LNCAP (cell line): ENCODE measurements around the gene BUB1B.

ENCODE experiments used
- TF ChIP-seq, protein P1 (sequence below): fragments of 450-650 bp; IDR thresholded peaks from 2 replicates; pipeline ENCODE4 v1.5.1; 2017; ENCODE audit warnings: mild to moderate bottlenecking

Gene BUB1B

DNA sequence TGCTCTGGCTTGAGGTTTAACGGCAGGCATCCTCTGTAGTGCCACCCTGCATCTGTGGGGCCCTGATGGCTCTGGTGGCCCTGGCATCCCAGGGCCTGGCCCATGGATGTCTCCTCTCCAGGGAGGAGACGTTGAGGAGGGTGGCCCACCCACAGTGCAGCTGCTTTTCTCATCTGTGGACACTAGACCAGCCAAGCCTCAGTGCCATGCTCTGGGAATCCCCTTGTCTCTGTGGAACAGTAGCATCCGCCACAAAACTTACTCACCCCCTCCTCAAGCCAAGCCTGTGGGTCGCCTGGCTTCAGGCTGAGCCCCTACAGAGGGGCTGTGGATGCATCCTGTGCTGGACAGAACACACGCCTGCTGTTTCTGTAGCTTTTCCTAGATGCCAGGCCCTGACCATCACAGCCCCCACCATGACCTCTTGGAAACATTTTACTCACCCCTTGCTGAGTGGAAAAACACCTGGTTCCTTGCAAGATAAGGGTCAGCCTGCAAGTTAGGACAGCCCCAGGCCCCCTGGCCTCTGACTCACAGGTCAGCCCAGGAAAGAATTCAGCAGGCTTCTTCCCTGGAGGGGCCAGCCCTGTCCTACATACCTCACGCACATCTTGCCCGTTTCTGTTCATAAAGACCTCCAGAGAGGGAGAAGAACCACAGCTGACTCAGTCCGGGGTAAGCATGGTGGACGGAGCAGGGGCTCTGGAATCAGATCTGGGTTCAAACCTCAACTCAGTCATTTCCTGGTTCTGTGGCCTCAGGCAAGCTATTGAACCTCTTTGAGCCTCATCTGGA is 97.0 kb downstream of the BUB1B start:
- TF ChIP-seq, protein P1, sequence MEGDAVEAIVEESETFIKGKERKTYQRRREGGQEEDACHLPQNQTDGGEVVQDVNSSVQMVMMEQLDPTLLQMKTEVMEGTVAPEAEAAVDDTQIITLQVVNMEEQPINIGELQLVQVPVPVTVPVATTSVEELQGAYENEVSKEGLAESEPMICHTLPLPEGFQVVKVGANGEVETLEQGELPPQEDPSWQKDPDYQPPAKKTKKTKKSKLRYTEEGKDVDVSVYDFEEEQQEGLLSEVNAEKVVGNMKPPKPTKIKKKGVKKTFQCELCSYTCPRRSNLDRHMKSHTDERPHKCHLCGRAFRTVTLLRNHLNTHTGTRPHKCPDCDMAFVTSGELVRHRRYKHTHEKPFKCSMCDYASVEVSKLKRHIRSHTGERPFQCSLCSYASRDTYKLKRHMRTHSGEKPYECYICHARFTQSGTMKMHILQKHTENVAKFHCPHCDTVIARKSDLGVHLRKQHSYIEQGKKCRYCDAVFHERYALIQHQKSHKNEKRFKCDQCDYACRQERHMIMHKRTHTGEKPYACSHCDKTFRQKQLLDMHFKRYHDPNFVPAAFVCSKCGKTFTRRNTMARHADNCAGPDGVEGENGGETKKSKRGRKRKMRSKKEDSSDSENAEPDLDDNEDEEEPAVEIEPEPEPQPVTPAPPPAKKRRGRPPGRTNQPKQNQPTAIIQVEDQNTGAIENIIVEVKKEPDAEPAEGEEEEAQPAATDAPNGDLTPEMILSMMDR: no peak

DNA sequence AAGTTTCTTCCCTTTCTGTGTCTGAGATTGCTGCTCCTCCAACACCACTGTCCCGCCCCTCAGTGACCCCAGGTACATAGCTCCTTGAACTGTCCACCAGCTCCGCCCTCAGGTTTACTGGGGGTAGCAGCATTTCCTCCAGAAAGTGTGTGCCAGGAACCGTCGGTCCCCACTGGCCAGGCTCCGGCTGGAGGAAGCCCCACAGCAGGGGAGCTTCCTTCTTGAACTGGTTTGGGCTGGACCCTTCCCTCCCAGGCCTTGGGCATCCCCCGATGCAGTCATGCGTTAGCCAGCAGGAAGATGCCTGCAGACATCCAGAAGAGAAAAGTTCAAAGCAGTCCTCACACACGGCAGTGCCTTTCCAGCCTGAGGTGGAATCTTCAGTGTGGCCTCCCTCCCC is 97.7 kb downstream of the BUB1B start:
- TF ChIP-seq, protein P1: no peak

DNA sequence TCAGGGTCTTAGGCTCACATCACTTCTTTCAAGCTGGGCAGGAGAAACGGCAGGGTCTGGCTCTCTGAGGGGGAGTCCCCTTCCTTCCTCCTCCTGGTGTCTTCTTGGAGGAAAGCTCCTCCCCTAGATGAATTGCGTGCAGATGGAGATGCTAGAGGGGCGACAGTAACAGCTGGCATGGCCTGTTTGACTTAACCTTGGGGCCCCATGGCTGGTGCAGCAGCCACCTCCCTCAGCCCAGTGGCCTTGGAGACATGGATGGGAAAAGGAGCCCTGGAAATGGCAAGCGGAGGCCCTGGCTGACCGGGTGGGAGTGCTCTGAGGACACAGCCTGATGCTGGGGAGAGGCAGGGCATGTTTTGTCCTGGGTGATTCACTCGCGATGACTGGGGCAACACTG is 98.2 kb downstream of the BUB1B start:
- TF ChIP-seq, protein P1: no peak

DNA sequence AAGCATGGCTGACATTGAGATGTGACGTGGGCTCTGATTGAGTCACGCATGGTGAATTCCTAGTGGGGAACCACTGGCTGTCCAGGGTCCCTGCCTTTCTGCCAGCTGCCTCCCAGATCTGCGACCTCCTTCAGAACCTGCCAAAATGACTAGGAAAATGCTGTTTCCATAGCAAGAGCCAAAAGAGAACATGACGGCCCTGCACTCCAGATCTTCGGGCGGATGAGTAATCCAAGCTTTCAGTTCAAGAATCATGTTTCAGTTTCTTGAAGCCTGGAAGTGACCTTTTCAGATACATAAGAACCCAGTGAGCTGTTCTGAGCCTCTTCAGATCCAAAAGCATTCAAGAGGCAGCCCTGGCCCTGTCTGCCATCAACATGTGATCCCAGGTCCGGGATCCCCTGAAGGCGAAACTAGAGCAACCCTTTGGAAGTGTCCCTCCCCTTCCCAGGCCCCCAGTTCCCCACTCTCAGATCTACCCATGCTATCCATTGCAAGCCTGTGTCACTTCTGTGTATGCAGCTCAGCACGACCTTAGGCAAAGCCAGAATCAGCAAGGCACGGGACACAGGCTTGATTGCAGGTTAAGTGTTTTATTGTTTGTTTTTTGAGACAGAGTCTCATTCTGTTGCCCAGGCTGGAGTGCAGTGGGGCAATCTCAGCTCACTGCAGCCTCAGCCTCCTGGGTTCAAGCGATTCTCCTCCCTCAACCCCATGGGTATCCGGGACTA is 102.3 kb downstream of the BUB1B start:
- TF ChIP-seq, protein P1: no peak

DNA sequence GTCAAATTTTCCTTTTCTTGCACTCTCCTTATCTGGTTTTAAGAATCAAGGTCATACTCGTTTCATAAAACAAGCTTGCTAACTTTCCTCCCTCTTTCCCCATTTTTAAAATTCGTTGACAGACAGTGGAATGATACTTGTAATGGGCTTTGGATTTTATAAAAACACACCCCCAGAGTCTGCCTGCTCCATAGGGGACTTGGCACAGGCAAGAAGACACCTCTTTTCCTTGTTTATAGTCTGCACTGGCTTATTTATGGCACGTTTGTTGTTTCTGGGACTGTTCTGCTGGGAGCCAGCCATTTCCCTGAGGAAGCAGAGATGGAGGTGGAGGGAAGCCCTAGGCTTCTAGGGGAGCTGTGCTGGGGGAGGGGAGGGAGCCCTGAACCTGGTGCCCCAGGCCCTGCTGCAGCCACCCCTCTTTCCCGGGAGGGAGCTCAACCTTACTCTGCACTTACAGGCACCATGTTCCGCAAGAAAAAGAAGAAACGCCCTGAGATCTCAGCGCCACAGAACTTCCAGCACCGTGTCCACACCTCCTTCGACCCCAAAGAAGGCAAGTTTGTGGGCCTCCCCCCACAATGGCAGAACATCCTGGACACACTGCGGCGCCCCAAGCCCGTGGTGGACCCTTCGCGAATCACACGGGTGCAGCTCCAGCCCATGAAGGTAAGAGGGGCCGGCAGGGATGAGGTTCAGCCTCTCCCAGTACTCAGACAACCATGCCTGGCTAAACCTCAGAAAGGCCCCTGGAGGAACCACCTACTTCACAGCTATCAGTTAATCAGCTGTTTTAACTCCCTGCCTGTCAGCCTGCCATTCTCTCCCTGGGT is 103.7 kb downstream of the BUB1B start:
- TF ChIP-seq, protein P1: no peak

DNA sequence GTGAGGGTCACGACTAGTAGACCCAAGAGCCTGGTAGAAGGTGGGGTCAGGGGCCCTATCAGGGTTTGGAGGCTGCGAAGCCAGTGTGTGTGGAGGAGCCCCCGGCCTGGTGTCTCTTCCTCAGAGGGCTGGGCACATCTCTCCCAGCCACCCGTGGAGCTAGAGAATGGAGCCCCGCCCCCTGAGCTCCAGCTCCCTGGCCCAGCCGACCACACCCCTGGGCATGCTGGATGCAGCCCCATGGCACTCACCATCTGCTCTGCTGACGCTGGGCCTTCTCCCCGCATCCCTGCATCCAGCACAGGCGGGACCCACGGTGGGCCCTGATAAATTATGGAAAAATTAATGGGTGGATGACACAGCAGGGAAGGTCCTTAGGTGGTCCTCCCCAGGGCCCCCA is 104.5 kb downstream of the BUB1B start:
- TF ChIP-seq, protein P1: no peak

DNA sequence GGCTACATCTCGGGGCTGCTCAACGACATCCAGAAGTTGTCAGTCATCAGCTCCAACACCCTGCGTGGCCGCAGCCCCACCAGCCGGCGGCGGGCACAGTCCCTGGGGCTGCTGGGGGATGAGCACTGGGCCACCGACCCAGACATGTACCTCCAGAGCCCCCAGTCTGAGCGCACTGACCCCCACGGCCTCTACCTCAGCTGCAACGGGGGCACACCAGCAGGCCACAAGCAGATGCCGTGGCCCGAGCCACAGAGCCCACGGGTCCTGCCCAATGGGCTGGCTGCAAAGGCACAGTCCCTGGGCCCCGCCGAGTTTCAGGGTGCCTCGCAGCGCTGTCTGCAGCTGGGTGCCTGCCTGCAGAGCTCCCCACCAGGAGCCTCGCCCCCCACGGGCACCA is 105.0 kb downstream of the BUB1B start:
- TF ChIP-seq, protein P1: no peak
